ENCODE data around the gene CUBN.
"Not testable (repeated sequence)": the region's sequence is repeated elsewhere in the genome, so short reads cannot be mapped to it uniquely, and the experiment has no call there.

Gene CUBN

DNA sequence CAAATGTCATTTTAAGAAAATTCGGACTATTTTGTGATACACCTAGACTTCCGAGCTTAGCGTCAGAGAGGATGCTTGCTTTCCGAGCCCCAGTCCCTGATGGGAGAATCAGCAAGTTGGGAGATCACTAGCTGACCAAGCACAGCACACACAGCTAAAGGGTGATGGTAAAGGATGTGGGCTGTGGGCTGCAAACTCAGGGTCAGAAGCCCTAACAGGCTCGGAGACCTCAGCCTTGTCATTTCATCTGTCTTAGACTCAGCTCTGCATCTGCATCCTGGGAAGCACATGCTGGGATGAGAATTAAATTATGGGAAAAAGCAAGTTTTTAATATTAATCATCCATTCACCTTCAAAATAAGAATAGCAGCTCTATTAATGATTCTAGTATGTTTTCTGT lies 3.3 kb downstream of the CUBN start:
- H3K9ac ChIP-seq (ENCODE audit: low read depth, low read length): no peak overlapping the region
- peaks cover 16% of the 10 kb centered on the region for H3K4me1 ChIP-seq (ENCODE audit: insufficient read depth, low read length)
- no peaks in the 10 kb centered on the region for H3K9me3 ChIP-seq (ENCODE audit: control insufficient read depth, insufficient read depth, low read length)
- H3K36me3 ChIP-seq (ENCODE audit: insufficient read depth, low read length): no peaks in the 10 kb centered on the region

DNA sequence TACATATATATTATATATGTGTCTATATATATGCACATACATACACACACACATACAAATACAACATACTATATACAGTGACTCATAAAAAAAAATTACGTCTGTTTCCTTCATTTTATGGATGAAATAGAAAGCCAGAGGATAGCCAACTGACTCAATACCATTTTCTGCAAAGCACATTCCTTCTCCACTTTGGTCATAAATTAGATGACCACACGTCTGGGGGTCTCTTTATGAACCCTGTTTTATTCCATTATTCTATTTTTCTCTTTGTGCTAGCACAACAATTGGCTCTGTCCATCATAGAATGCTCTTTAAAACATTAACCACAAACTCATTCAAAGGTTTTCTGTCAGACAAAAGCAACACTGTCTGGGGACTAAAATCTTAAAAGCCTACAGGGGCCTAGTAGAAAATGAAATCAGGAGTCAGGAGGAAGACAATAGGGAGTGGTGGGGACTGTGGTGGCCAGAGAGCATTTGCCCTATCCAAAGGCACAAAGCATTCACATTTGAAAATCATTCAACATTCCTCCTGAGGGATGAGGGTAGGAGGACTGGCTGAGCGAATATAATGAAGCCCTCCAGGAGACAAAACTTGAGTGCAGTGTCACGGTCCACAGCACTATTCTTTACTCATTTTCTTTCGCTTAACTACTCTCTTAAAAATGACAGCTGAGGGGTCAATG lies 4.3 kb downstream of the CUBN start:
- no peaks in the 10 kb centered on the region for H3K36me3 ChIP-seq (ENCODE audit: insufficient read depth, low read length)
- peaks cover 16% of the 10 kb centered on the region for H3K4me1 ChIP-seq (ENCODE audit: insufficient read depth, low read length)
- no peak overlapping the region for H3K9ac ChIP-seq (ENCODE audit: low read depth, low read length)
- no peaks in the 10 kb centered on the region for H3K9me3 ChIP-seq (ENCODE audit: control insufficient read depth, insufficient read depth, low read length)

DNA sequence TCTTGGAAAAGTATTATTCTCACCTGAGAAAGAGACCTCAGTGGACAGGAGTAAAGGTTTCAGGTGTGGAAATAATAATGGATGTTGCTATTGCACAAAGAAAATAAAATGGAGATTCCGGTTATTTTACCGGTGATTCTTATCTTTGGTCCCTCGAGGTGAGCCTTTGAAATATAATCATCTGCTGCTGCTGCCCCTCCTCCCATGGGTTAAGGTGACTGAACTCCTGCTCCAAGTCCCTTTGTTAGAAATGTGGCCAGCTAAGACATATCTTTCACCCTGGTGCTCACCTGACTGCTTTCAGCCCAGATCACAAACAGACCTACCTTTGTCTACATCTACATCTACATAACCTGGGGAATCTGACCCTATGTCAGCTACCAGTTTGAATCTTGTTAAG lies 5.7 kb downstream of the CUBN start:
- Histone ChIP-seq H3K4me1 (ENCODE audit: insufficient read depth, low read length) (peaks cover 16% of the 10 kb centered on the region), H3K36me3 (ENCODE audit: insufficient read depth, low read length) (no peaks in the 10 kb centered on the region), H3K9me3 (ENCODE audit: control insufficient read depth, insufficient read depth, low read length) (no peaks in the 10 kb centered on the region), H3K9ac (ENCODE audit: low read depth, low read length) (no peak overlapping the region)

DNA sequence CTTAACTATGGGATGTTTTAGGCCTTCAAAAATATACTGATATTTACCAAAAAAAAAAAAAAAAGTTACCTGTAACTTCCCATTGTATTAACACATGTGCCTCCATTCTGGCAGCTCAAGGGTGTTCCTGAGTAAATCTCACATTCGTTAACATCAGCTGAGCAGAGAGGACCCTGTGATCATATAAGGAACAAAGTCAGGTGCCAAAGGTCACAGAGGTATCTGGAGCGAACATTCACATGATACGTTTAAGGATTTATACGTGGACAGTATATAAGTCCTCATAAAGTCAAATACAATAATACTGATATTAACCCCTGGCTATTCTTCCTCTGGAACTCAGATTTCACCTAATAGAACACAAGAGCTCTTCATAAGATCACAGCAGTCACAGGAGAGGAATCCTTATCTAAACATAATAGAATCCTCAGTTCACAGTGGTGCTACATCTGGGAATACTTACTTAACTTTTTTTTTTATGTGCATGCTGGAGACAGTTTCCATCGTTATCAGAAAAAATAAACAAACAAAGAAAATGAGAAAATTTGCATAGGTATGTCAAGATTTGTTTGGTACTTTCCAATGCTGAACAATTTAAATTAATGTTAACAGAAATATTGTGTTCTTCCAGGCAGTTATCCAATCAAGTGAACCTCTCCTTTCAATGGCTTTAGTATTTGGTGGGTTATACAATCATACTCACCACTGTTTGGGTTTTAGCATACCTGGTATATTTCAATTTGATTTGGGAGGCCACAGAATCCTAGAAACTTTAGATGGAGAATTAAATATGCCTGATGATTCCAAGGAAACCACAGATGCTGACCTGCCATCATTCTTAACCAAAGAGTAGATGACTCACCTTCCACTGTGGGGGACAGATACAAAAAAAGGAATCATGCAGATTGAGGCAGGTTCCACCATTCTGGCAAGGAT lies 6.6 kb downstream of the CUBN start:
- Histone ChIP-seq H3K4me1 (ENCODE audit: insufficient read depth, low read length) (peaks cover 16% of the 10 kb centered on the region), H3K9me3 (ENCODE audit: control insufficient read depth, insufficient read depth, low read length) (no peaks in the 10 kb centered on the region), H3K36me3 (ENCODE audit: insufficient read depth, low read length) (no peaks in the 10 kb centered on the region), H3K9ac (ENCODE audit: low read depth, low read length) (no peak overlapping the region)

DNA sequence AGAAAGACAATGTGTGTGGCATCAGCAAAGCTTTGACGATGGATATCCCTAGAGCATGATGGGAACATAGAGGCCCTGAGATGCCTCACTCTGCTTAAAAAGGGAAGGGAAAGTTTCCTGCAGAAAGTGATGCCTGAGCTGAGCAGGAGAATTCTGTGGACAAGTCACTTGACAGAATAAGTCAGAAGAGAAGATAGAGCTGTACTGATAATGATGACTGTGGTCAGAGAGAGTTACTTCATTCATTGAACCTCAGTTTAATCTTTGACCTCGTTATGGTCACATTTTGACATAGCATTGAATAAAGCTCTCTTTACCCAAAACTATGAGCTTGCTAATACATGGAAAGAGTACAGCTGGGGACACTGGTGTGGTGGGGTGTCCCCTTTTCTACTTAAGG lies 7.6 kb downstream of the CUBN start:
- no peaks in the 10 kb centered on the region for H3K36me3 ChIP-seq (ENCODE audit: insufficient read depth, low read length)
- H3K4me1 ChIP-seq (ENCODE audit: insufficient read depth, low read length): peaks cover 16% of the 10 kb centered on the region
- no peaks in the 10 kb centered on the region for H3K9me3 ChIP-seq (ENCODE audit: control insufficient read depth, insufficient read depth, low read length)
- no peak overlapping the region for H3K9ac ChIP-seq (ENCODE audit: low read depth, low read length)

DNA sequence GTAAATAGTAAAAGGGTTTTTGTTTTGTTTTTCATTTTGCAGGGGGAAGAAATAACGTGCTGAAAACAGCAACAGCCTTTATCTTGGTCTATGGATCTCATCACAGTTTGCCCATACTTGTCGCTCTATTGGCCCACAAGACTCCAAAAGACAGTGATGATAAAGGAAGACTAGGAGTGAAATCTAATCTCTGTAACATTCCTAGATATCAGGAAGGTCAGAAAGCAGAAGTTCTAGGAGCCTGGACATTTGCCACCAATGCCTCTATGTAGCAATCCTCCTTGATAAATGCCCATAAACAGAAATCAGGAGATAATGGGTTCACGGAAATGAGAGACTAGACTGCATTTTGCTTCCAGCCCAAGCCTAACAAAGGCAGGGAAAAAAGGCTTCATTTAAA lies 8.9 kb downstream of the CUBN start:
- Histone ChIP-seq H3K9me3 (ENCODE audit: control insufficient read depth, insufficient read depth, low read length) (no peaks in the 10 kb centered on the region), H3K4me1 (ENCODE audit: insufficient read depth, low read length) (peaks cover 17% of the 10 kb centered on the region), H3K36me3 (ENCODE audit: insufficient read depth, low read length) (no peaks in the 10 kb centered on the region), H3K9ac (ENCODE audit: low read depth, low read length) (no peak overlapping the region)

DNA sequence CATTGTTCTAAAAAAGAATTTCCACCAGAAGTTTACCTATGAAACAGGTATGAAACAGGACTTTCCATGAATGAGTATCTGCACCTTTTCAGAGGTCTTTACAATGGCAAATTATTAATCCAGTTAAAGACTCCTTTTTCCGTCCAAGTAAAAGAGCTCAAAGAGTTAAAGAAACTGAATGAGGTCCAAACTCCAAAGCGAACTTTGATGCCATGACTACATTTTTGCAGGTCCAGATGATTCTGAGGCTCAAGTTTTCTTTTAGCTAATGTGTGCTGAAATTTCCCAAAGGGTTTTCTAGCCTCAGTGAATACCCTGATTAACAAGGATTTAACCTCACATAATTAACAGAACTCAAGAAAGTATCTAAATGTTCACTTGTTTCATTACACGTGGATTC lies 9.8 kb downstream of the CUBN start:
- no peaks in the 10 kb centered on the region for H3K36me3 ChIP-seq (ENCODE audit: insufficient read depth, low read length)
- H3K4me1 ChIP-seq (ENCODE audit: insufficient read depth, low read length): peaks cover 19% of the 10 kb centered on the region
- H3K9ac ChIP-seq (ENCODE audit: low read depth, low read length): no peak overlapping the region
- H3K9me3 ChIP-seq (ENCODE audit: control insufficient read depth, insufficient read depth, low read length): no peaks in the 10 kb centered on the region

DNA sequence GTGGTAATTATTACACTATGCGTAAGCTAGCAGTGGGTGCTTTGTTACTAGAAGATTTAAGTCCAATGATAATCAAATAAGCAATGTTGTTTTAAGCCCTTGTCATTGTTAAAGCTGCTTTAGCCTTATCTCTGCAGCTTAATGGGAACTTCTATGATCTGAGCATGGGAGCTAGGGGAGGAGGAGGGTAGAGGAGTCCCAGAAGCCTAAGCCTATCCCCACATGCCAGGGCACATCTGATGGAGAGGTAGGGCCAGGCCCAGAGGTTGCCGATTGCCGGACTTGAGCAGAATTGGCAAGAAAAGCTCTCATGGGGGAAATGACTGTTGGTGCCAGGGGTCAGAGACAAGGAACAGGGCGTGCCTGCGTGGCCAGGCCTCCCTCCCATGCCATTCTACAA lies 13.4 kb downstream of the CUBN start:
- H3K36me3 ChIP-seq (ENCODE audit: insufficient read depth, low read length): no peaks in the 10 kb centered on the region
- no peaks in the 10 kb centered on the region for H3K9me3 ChIP-seq (ENCODE audit: control insufficient read depth, insufficient read depth, low read length)
- 0 out of 2 replicates have a peak, but pooled peaks cover 3% of the 10 kb centered on the region for H3K4me1 ChIP-seq (ENCODE audit: insufficient read depth, low read length)
- H3K9ac ChIP-seq (ENCODE audit: low read depth, low read length): no peak overlapping the region

DNA sequence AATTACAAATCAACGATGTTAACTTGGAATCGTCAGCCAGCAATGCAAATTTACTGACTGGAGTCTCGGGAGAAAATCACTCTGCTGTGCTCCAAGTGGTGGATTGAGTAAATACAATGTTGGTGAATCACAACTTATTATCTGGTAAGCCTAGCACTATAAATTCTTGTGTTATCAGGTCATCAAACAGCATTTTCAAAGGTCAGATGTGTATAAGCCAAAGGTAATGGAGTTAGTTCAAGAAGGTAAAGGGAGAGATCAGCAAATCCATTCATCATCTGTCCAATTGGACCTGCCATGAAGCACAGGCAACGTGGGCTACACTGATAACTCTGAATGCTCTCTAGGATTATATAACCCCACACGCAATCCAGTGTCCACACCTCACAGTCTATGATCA lies 13.9 kb downstream of the CUBN start:
- H3K4me1 ChIP-seq (ENCODE audit: insufficient read depth, low read length): 0 out of 2 replicates have a peak, but pooled peaks cover 3% of the 10 kb centered on the region
- H3K36me3 ChIP-seq (ENCODE audit: insufficient read depth, low read length): no peaks in the 10 kb centered on the region
- H3K9me3 ChIP-seq (ENCODE audit: control insufficient read depth, insufficient read depth, low read length): no peaks in the 10 kb centered on the region
- no peak overlapping the region for H3K9ac ChIP-seq (ENCODE audit: low read depth, low read length)

DNA sequence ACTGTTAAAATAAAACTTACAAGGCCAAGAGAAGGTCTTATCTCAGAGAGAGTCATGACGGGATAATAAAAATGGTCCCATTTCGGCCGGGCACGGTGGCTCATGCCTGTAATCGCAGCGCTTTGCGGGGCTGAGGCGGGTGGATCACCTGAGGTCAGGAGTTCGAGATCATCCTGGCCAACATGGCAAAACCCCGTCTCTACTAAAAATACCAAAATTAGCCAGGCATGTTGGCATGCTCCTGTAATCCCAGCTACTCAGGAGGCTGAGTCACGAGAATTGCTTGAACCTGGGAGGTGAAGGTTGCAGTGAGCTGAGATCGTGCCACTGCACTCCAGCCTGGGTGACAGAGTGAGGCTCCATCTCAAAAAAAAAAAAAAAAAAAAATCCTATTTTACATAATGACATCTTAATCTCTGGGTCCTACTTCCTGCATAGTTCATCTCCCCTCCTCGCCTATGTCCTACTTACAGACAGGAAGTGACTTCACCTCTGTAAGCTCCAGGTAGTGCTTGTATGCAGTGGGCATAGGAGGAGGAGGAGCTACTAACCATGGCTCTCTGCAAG lies 14.7 kb downstream of the CUBN start:
- H3K36me3 ChIP-seq (ENCODE audit: insufficient read depth, low read length); H3K9ac ChIP-seq (ENCODE audit: low read depth, low read length); H3K9me3 ChIP-seq (ENCODE audit: control insufficient read depth, insufficient read depth, low read length); H3K4me1 ChIP-seq (ENCODE audit: insufficient read depth, low read length): not testable (repeated sequence)

DNA sequence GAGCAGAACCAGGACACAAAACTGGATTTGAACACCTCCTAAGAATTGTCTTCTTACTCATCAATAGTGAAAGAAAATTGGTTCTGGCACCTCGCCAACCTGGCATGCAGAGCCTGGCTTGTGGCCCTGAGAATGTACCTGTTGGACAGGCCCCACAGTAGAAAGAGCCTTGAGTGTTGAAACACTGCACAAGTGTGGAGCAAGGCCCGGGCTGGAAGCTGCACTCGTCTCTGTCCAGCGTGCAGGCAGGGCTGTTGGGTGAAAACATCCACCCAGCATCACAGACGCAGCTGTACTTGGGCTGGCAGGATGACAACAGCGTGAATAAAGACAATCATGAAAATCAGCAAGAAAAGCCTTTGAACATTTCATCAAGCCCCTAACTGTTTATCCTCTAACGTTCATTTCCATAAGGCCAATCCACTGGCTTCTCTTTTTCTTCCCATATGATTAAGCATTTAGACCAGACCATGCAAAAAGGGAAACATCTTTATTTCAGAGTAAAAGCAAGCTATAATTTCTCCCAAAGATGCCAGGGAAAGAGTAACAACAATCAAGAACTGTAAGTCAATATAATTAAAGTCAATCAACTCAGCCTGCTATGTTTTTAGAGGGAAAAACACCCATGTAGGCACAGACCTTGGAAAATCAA lies 15.6 kb downstream of the CUBN start:
- Histone ChIP-seq H3K36me3 (ENCODE audit: insufficient read depth, low read length) (no peaks in the 10 kb centered on the region), H3K4me1 (ENCODE audit: insufficient read depth, low read length) (0 out of 2 replicates have a peak, but pooled peaks cover 3% of the 10 kb centered on the region), H3K9me3 (ENCODE audit: control insufficient read depth, insufficient read depth, low read length) (no peaks in the 10 kb centered on the region), H3K9ac (ENCODE audit: low read depth, low read length) (no peak overlapping the region)

DNA sequence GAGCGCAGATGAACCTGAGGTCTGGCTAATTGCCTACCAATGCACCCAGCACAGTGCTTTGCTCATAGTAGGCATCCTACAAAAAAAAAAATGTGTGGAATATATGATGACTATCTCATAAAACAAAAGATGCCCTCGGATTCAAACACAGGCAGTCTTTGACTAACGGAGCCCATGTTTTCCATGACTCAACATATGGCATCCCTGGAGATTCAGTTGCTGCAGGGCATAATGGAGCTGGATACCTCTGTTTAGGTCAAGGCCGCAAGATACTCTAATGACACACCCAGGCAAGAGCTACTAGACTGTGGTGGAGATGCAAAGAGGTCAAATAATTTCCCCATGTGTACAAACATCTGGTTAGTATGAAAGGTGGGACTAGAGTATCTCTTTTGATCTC lies 16.3 kb downstream of the CUBN start:
- no peaks in the 10 kb centered on the region for H3K9me3 ChIP-seq (ENCODE audit: control insufficient read depth, insufficient read depth, low read length)

DNA sequence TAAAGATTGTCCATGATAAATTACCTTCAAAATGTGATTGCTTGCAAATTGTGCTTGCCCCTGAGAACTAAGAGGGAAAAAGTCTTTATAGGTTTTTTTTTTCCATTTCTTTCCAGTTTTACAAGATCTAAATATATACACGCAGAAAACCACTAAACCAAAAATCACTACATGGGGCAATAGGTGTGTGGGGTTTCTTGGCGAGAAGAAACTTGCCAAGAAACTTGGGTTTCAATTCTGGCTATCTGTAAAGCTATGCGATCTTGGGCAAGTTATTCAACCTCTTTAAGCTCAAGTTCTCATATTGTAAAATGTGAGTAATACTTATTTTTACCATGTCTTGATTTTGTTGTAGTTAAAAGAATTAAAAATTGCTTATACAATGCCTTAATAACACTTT lies 17.0 kb downstream of the CUBN start:
- Histone ChIP-seq H3K9me3 (ENCODE audit: control insufficient read depth, insufficient read depth, low read length) (no peaks in the 10 kb centered on the region), H3K9ac (ENCODE audit: low read depth, low read length) (no peak overlapping the region), H3K4me1 (ENCODE audit: insufficient read depth, low read length) (0 out of 2 replicates have a peak, but pooled peaks cover 3% of the 10 kb centered on the region), H3K36me3 (ENCODE audit: insufficient read depth, low read length) (no peaks in the 10 kb centered on the region)

More for the DNA sequence above, 16.3 kb downstream of the CUBN start:
- no peaks in the 10 kb centered on the region for H3K36me3 ChIP-seq (ENCODE audit: insufficient read depth, low read length)
- 0 out of 2 replicates have a peak, but pooled peaks cover 3% of the 10 kb centered on the region for H3K4me1 ChIP-seq (ENCODE audit: insufficient read depth, low read length)
- no peak overlapping the region for H3K9ac ChIP-seq (ENCODE audit: low read depth, low read length)

DNA sequence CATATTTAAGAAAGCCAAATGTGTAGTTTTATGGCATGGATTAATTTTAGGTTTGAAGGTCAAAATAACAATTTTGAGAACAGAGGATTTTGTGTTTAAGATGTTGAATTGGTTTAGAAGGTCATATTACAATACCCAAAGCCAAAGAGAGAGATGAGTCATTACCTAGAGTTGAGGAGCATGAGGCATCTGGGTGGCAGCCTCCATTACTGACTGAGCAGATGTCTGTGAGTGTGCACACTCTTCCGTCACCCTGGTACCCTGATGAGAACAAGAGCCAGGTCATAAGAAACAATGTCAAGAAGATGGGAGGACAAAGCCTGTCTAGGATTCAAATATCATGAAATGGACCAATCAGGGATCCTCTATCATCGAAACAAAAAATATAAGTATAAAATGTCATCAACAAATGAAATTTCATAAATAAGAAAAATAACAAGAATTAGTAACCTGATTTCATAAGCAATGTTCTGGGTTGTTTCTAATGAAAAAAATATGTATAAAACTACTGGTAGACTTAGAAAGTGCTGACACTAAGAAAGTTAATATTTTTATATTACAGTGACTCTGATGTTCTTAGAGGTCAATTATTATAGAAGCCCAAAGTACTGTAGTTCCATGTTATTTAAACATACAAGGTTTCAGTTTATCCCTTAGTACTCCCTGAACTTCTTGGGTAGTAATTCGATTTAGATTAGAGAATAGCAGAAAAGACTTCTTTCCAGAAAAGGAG lies 20.0 kb downstream of the CUBN start:
- H3K4me1 ChIP-seq (ENCODE audit: insufficient read depth, low read length): no peaks in the 10 kb centered on the region
- no peaks in the 10 kb centered on the region for H3K9me3 ChIP-seq (ENCODE audit: control insufficient read depth, insufficient read depth, low read length)
- no peaks in the 10 kb centered on the region for H3K36me3 ChIP-seq (ENCODE audit: insufficient read depth, low read length)
- H3K9ac ChIP-seq (ENCODE audit: low read depth, low read length): no peak overlapping the region

All from ES-I3 (cell line).